B cell (primary cell): ENCODE measurements around the gene CEP89. TPM values are rescaled to one million over a fixed set of nuclear protein-coding genes. Genes with fewer than 3 reads are reported as not detected.

Experiments used
- ATAC-seq: fragments of 200-7000 bp; cut with Tn5 transposase; one replicate; pipeline ENCODE4 v1.10.0; 2021; ENCODE audit warnings: low read depth, mild to moderate bottlenecking, moderate number of reproducible peaks, moderate library complexity
- CTCF ChIA-PET: fragments of 350-600 bp; sonication (Branson Sonifier 250); formaldehyde crosslinking; loops from one replicate; lab custom pipeline; 2021; ENCODE audit warnings: antibody characterized with exemption, inconsistent platforms; lab: Charles Lee
- POLR2A ChIA-PET: fragments of 350-600 bp; sonication (Branson Sonifier 250); formaldehyde crosslinking; loops from one replicate; lab custom pipeline; 2021; ENCODE audit warnings: antibody characterized with exemption; lab: Charles Lee
- DNase-seq: peaks from one replicate; pipeline ENCODE4 v3.0.0; 2013
- H2AFZ ChIP-seq: 2 replicates; pipeline ENCODE4 v1.6.1; 2012; ENCODE audit warnings: mild to moderate bottlenecking, low read depth, low read length; ENCODE audit not compliant: insufficient read depth, poor library complexity, severe bottlenecking
- H3K27ac ChIP-seq, 2 donors: 1 replicate in 1 of 2; 2 replicates in 1 of 2; pipeline ENCODE4 v1.5.1; 2012 to 2013; ENCODE audit warnings: low read length in 2 of 2, mild to moderate bottlenecking in 2 of 2, moderate library complexity in 1 of 2
- H3K27me3 ChIP-seq, 4 experiments: fragments of 200-600 bp in 1 of 4; sonication (generic) in 1 of 4; replicated peaks in 1 of 4; 1 replicate in 2 of 4; 2 replicates in 2 of 4; pipeline versions ENCODE4 v1.6.1 to v1.7.0; 2013 to 2016; ENCODE audit warnings: low read length in 3 of 4, mild to moderate bottlenecking in 2 of 4, mixed read lengths in 1 of 4, moderate library complexity in 1 of 4; ENCODE audit not compliant: insufficient read depth in 4 of 4, control insufficient read depth in 3 of 4; ENCODE audit errors: control extremely low read depth in 1 of 4
- H3K36me3 ChIP-seq, 2 experiments: replicated peaks in 1 of 2; 1 replicate in 1 of 2; 2 replicates in 1 of 2; pipeline versions ENCODE4 v1.6.1 to v1.7.1; 2013; ENCODE audit warnings: low read length in 1 of 2; ENCODE audit not compliant: insufficient read depth in 2 of 2, control insufficient read depth in 1 of 2; ENCODE audit errors: control extremely low read depth in 1 of 2, extremely low read depth in 1 of 2
- H3K4me1 ChIP-seq, 2 donors: fragments of 200-600 bp in 1 of 2; sonication (generic) in 1 of 2; 1 replicate in 1 of 2; 2 replicates in 1 of 2; pipeline versions ENCODE4 v1.5.1 to v1.6.1; 2013 to 2017; ENCODE audit warnings: low read length in 2 of 2; ENCODE audit not compliant: control insufficient read depth in 2 of 2, insufficient read depth in 2 of 2
- H3K4me2 ChIP-seq: replicated peaks from 2 replicates; pipeline ENCODE3; 2012; ENCODE audit warnings: mild to moderate bottlenecking, low read depth, low read length; ENCODE audit not compliant: poor library complexity, severe bottlenecking
- H3K4me3 ChIP-seq, 5 experiments: fragments of 200-600 bp in 1 of 5; sonication (generic) in 1 of 5; 1 replicate in 3 of 5; 2 replicates in 2 of 5; pipeline versions ENCODE4 v1.5.1 to v1.7.0; 2011 to 2016; ENCODE audit warnings: low read length in 4 of 5, mild to moderate bottlenecking in 4 of 5, low read depth in 2 of 5, control low read depth in 1 of 5, moderate library complexity in 1 of 5; ENCODE audit not compliant: insufficient read depth in 1 of 5; ENCODE audit errors: control extremely low read depth in 1 of 5, extremely low read depth in 1 of 5
- H3K79me2 ChIP-seq: fragments of 200-600 bp; sonication (generic); one replicate; pipeline ENCODE4 v1.6.0; 2016; ENCODE audit warnings: low read length; ENCODE audit not compliant: control insufficient read depth, insufficient read depth
- H3K9ac ChIP-seq: fragments of 200-600 bp; sonication (generic); 2 replicates; pipeline ENCODE4 v1.6.1; 2017; ENCODE audit warnings: mild to moderate bottlenecking, low read length, moderate library complexity
- H3K9me3 ChIP-seq, 3 donors: one replicate each; pipeline versions ENCODE4 v1.6.1 to v1.7.1; 2013; ENCODE audit warnings: low read length in 2 of 3; ENCODE audit not compliant: control insufficient read depth in 2 of 3, insufficient read depth in 1 of 3; ENCODE audit errors: control extremely low read depth in 1 of 3
- H4K20me1 ChIP-seq: 2 replicates; pipeline ENCODE4 v1.6.0; 2012; ENCODE audit warnings: mild to moderate bottlenecking, low read length; ENCODE audit not compliant: insufficient read depth, control insufficient read depth, poor library complexity, severe bottlenecking
- H3K27ac Mint-ChIP-seq: one replicate; pipeline ENCODE4 v1.8.0; 2021; ENCODE audit warnings: mixed read lengths
- H3K27me3 Mint-ChIP-seq: one replicate; pipeline ENCODE4 v1.8.0; 2021; ENCODE audit warnings: mixed read lengths
- H3K4me1 Mint-ChIP-seq: one replicate; pipeline ENCODE4 v1.8.0; 2021; ENCODE audit warnings: mixed read lengths
- H3K4me3 Mint-ChIP-seq: one replicate; pipeline ENCODE4 v1.8.0; 2021; ENCODE audit warnings: mixed read lengths
- H3K9me3 Mint-ChIP-seq: one replicate; pipeline ENCODE4 v1.8.0; 2022; ENCODE audit warnings: mixed read lengths; ENCODE audit not compliant: insufficient read depth
- CTCF ChIP-seq: fragments of 200-600 bp; IDR thresholded peaks from one replicate; pipeline ENCODE4 v1.8.0; 2022; ENCODE audit warnings: antibody characterized with exemption, mild to moderate bottlenecking
- EZH2 ChIP-seq: IDR thresholded peaks from 2 replicates; pipeline ENCODE4 v1.6.1; 2012; ENCODE audit warnings: borderline replicate concordance, low read depth, mild to moderate bottlenecking, moderate library complexity, low read length; ENCODE audit not compliant: insufficient read depth, poor library complexity, severe bottlenecking
- WGBS: methylation state at CpG from one replicate; pipeline ENCODE4 v1.1.5; 2013; ENCODE audit warnings: missing lambda C conversion rate; ENCODE audit not compliant: insufficient coverage; 5-methylcytosine and 5-hydroxymethylcytosine counted together
- intact Hi-C: fragments of 100-400 bp; cut with micrococcal nuclease; formaldehyde crosslinking; loops from one replicate; pipeline ENCODE4 v1.10.0; 2022
- polyA plus RNA-seq: library from polyadenylated mRNA; depleted of rRNA; stranded (reverse); fragments of >200 nt; gene quantifications from 2 replicates; pipeline ENCODE4 v1.2.3, GENCODE V29; 2012
- total RNA-seq, 2 donors: library from RNA; stranded (reverse); fragments of 120-200 nt in 1 of 2; gene quantifications; 1 replicate in 1 of 2; 2 replicates in 1 of 2; pipeline versions ENCODE4 v1.2.3 to v1.2.4, GENCODE V29; 2013 to 2022

Gene CEP89
- total and polyA plus RNA-seq, 2 donors (not counting 1 experiment from before 2014, with no cell fraction given) = 10.2 to 38.6 TPM

DNA sequence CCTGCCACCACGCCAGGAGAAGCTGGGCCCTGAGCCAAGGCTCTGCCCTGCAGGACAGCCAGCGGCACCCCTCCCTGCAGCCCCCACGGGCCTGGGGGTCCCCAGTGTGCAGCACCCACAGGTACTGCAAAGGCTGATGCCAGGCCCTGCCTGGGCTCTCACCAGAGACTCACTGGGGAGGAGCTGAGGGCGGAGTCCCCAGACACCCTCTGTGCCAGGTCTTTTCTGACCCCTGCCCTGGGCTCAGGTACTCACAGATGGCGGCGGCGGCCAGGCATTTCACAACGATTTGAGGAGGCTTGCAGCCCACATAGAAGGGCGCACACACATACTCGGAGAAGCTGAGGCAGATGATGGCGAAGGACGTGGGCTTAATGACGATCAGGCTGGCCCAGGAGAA, 107.9 kb downstream of the CEP89 start:
- H3K4me3 ChIP-seq = no peak overlapping the region
- TF ChIP-seq EZH2 (no peak), CTCF (no peak)

DNA sequence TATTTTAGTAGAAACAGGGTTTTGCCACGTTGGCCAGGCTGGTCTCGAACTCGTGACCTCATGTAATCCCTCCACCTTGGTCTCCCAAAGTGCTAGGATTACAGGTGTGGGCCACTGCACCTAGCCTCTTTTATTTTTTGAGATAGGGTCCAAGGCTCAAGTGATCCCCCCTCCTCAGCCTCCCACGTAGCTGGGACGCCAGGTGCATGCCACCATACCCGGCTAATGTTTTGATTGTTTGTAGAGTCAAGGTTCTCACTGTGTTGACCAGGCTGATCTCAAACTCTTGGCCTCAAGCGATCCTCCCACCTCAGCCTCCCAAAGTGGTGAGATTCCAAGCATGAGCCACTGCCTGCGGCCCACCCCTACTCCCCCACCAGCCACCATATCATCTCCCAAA, 108.5 kb downstream of the CEP89 start:
- intact Hi-C loops = no loop called here
- H3K27ac Mint-ChIP-seq = no peak overlapping the region
- Histone ChIP-seq H3K27ac (no peak overlapping the region), H3K4me2 (no peak overlapping the region), H3K79me2 (no peaks in the 10 kb centered on the region), H3K9ac (no peak overlapping the region), H3K27me3 (no peaks in the 10 kb centered on the region), H3K4me1 (no peaks in the 10 kb centered on the region), H3K36me3 (no peaks in the 10 kb centered on the region), H2AFZ (no peak overlapping the region), H3K9me3 (no peaks in the 10 kb centered on the region), H3K4me3 (no peak overlapping the region), H4K20me1 (no peaks in the 10 kb centered on the region)
- H3K4me3 Mint-ChIP-seq = no peak overlapping the region
- H3K4me1 Mint-ChIP-seq = no peaks in the 10 kb centered on the region
- ChIA-PET POLR2A (no interaction called here), CTCF (no interaction called here)
- no peaks in the 10 kb centered on the region for H3K9me3 Mint-ChIP-seq
- H3K27me3 Mint-ChIP-seq = no peaks in the 10 kb centered on the region
- TF ChIP-seq EZH2 (no peak), CTCF (no peak)
- ATAC-seq (no peak), DNase-seq (no peak)
- WGBS = 83% methylated on average over 3 of the region's 8 CpGs

More for the DNA sequence above, 107.9 kb downstream of the CEP89 start:
- Histone ChIP-seq H3K9ac (no peak overlapping the region), H3K27ac (no peak overlapping the region), H3K36me3 (no peaks in the 10 kb centered on the region), H3K9me3 (no peaks in the 10 kb centered on the region), H4K20me1 (no peaks in the 10 kb centered on the region), H3K27me3 (no peaks in the 10 kb centered on the region), H3K79me2 (no peaks in the 10 kb centered on the region), H3K4me2 (no peak overlapping the region), H3K4me1 (no peaks in the 10 kb centered on the region), H2AFZ (no peak overlapping the region)
- no peaks in the 10 kb centered on the region for H3K27me3 Mint-ChIP-seq
- POLR2A ChIA-PET = no interaction called here
- WGBS = 90% methylated on average over 13 of the region's 13 CpGs
- DNase-seq (no peak), ATAC-seq (no peak)
- no peak overlapping the region for H3K27ac Mint-ChIP-seq
- H3K4me1 Mint-ChIP-seq = no peaks in the 10 kb centered on the region
- H3K9me3 Mint-ChIP-seq = no peaks in the 10 kb centered on the region
- H3K4me3 Mint-ChIP-seq = no peak overlapping the region
- CTCF ChIA-PET = no interaction called here
- intact Hi-C loops = no loop called here
